GM12878 (cell line): Measurements from ENCODE around the gene RACGAP1. TPM values are rescaled to one million over a fixed set of nuclear protein-coding genes. Genes with fewer than 3 reads are reported as not detected.

Experiments
- ATAC-seq: fragments of 200-7000 bp; cut with Tn5 transposase; 3 replicates; pipeline ENCODE4 v1.9.1; 2020; ENCODE audit warnings: mild to moderate bottlenecking, moderate library complexity
- BruUV-seq: library from RNA; stranded (reverse); fragments of 400-500 nt; replicated peaks from 2 replicates; lab custom pipeline; 2021; lab: Mats Ljungman, UMichigan
- CTCF ChIA-PET: fragments of 300-600 bp; sonication (Branson Sonifier 250); formaldehyde crosslinking; extraction: SDS; loops from one replicate; lab custom pipeline; 2021; ENCODE audit warnings: inconsistent platforms; lab: Yijun Ruan, JAX
- POLR2A ChIA-PET: fragments of 350-600 bp; formaldehyde crosslinking; extraction: SDS; loops from one replicate; lab custom pipeline; 2021; ENCODE audit warnings: inconsistent platforms; lab: Charles Lee
- RAD21 ChIA-PET: fragments of 300-600 bp; sonication (Branson Sonifier 250); formaldehyde crosslinking; loops from one replicate; lab custom pipeline; 2023; ENCODE audit warnings: antibody characterized with exemption; ENCODE audit not compliant: unreplicated experiment; lab: Charles Lee
- SMC1A ChIA-PET: fragments of 300-600 bp; sonication (Branson Sonifier 250); formaldehyde crosslinking; loops from one replicate; lab custom pipeline; 2023; ENCODE audit not compliant: unreplicated experiment, uncharacterized antibody; lab: Charles Lee
- DNase-seq: peaks from one replicate; pipeline ENCODE4 v3.0.0-alpha.2; 2011; ENCODE audit warnings: low read depth, low spot score
- FAIRE-seq: peaks from 3 replicates; lab custom pipeline; 2011; peaks lifted over from hg19 to GRCh38; lab: Jason Lieb, UNC
- H2AFZ ChIP-seq: 2 replicates; pipeline ENCODE4 v1.6.0; 2011; ENCODE audit warnings: low read depth, low read length, control low read depth; ENCODE audit not compliant: control insufficient read depth
- H3K27ac ChIP-seq: 2 replicates; pipeline ENCODE4 v1.5.1; 2011; ENCODE audit warnings: control low read depth; ENCODE audit not compliant: control insufficient read depth, insufficient read depth
- H3K27me3 ChIP-seq, 2 experiments: replicated peaks in 1 of 2; 2 replicates each; pipeline versions ENCODE4 v1.6.0 to v1.6.1; 2011; ENCODE audit warnings: low read length in 1 of 2; ENCODE audit not compliant: control insufficient read depth in 2 of 2, insufficient read depth in 2 of 2
- H3K36me3 ChIP-seq, 2 experiments: 2 replicates each; pipeline ENCODE4 v1.5.1; 2011; ENCODE audit warnings: low read length in 1 of 2; ENCODE audit not compliant: control insufficient read depth in 2 of 2, insufficient read depth in 2 of 2
- H3K4me1 ChIP-seq: 2 replicates; pipeline ENCODE4 v1.6.1; 2011; ENCODE audit warnings: mild to moderate bottlenecking, low read length, moderate library complexity, mixed read lengths; ENCODE audit not compliant: control insufficient read depth, insufficient read depth
- H3K4me2 ChIP-seq: 2 replicates; pipeline ENCODE4 v1.6.0; 2011; ENCODE audit warnings: control low read depth; ENCODE audit not compliant: control insufficient read depth, insufficient read depth
- H3K4me3 ChIP-seq: fragments of 200-600 bp; sonication (generic); 2 replicates; pipeline ENCODE4 v1.5.1; 2016
- H3K79me2 ChIP-seq: 2 replicates; pipeline ENCODE4 v1.6.0; 2011; ENCODE audit warnings: low read length; ENCODE audit not compliant: control insufficient read depth, insufficient read depth
- H3K9ac ChIP-seq: 2 replicates; pipeline ENCODE4 v1.8.0; 2011; ENCODE audit warnings: low read length, control low read depth, mixed read lengths; ENCODE audit not compliant: control insufficient read depth, insufficient read depth
- H3K9me3 ChIP-seq: replicated peaks from 3 replicates; pipeline ENCODE4 v1.5.1; 2011; ENCODE audit warnings: mild to moderate bottlenecking, low read length; ENCODE audit not compliant: control insufficient read depth, insufficient read depth
- H4K20me1 ChIP-seq: 2 replicates; pipeline ENCODE4 v1.6.0; 2011; ENCODE audit not compliant: control insufficient read depth, insufficient read depth
- PBX3 ChIP-seq: IDR thresholded peaks from 2 replicates; pipeline ENCODE4 v1.6.1; 2011; ENCODE audit warnings: mild to moderate bottlenecking, low read depth, low read length, moderate library complexity; ENCODE audit not compliant: insufficient replicate concordance
- WGBS: methylation state at CpG from one replicate; pipeline ENCODE4 v1.1.6; 2016; ENCODE audit warnings: low lambda C conversion rate; ENCODE audit not compliant: insufficient replicate concordance, insufficient coverage; ENCODE audit errors: missing lambda C conversion rate; 5-methylcytosine and 5-hydroxymethylcytosine counted together
- in situ Hi-C: fragments of 300-500 bp; cut with MboI; formaldehyde crosslinking; loops from 9 replicates; pipeline ENCODE4 v1.14.3; 2018; ENCODE audit warnings: mixed read lengths
- intact Hi-C: fragments of 100-400 bp; cut with micrococcal nuclease; formaldehyde crosslinking; loops from one replicate; pipeline ENCODE4 v1.14.2; 2022; ENCODE audit not compliant: unreplicated experiment
- polyA plus RNA-seq, 11 experiments: library from polyadenylated mRNA; depleted of rRNA in 4 of 11; unstranded in 6 of 11; stranded (reverse) in 5 of 11; fragments of >200 nt; fragmentation: Nextera tagmentation in 4 of 11; fragmentation: Illumina TruSeq in 1 of 11; extraction: Ambion mirVana in 4 of 11; extraction: Trizol in 1 of 11; gene quantifications; 1 replicate in 1 of 11; 2 replicates in 10 of 11; pipeline versions ENCODE4 v1.2.1 to v1.2.3, GENCODE V29; 2011 to 2016; ENCODE audit warnings: inconsistent platforms in 2 of 11, missing spikeins in 2 of 11, low read depth in 1 of 11
- total RNA-seq, 4 experiments: library from RNA; depleted of rRNA in 3 of 4; stranded (reverse); fragments of >200 nt in 3 of 4; fragmentation: Illumina TruSeq in 1 of 4; extraction: Trizol in 1 of 4; gene quantifications; 2 replicates each; pipeline versions ENCODE4 v1.2.1 to v1.2.3, GENCODE V29; 2013 to 2021
- TF ChIP-seq, protein P1 (sequence below): IDR thresholded peaks from 2 replicates; pipeline ENCODE4 v1.6.1; 2012; ENCODE audit warnings: low read depth, low read length, improper control_type of control experiment

The RACGAP1 gene
- total and polyA plus RNA-seq, 10 of the 15 experiments (the other 5 are each of a cell fraction or from before 2014, with no cell fraction given) = 32.4 to 87.9 (median 76.2) TPM

- in situ Hi-C loops (no loop called here), intact Hi-C loops (no loop called here)
- H3K79me2 ChIP-seq = peaks cover 53% of the 10 kb centered on the region
- no peak for FAIRE-seq
- BruUV-seq = TSS peak; percentile 61
- no peaks in the 10 kb centered on the region for H4K20me1 ChIP-seq
- H3K4me3 ChIP-seq = peak overlapping the region; percentile 96
- peak overlapping the region; percentile 91 for H2AFZ ChIP-seq
- H3K9ac ChIP-seq = peak overlapping the region; percentile 91
- H3K27ac ChIP-seq = peak overlapping the region; percentile 71
- H3K27me3 ChIP-seq = no peaks in the 10 kb centered on the region
- CTCF ChIA-PET = interaction anchor here (1.2 to 15.2 kb wide), 10 partner anchors 9 to 677 kb away, joined by 3 to 114 read pairs (median 5); partner anchors contain the start of genes COX14 and SMARCD1
- TF ChIP-seq PBX3 = peak; percentile 24
- TF ChIP-seq, protein P1, sequence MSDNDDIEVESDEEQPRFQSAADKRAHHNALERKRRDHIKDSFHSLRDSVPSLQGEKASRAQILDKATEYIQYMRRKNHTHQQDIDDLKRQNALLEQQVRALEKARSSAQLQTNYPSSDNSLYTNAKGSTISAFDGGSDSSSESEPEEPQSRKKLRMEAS = no peak
- TF ChIP-seq, all 136 proteins: peak for 1
- no peaks in the 10 kb centered on the region; a peak in 1 of 4 replicates for H3K36me3 ChIP-seq
- no peaks in the 10 kb centered on the region for H3K9me3 ChIP-seq
- ATAC-seq (peak; percentile 56), DNase-seq (no peak)
- H3K4me1 ChIP-seq = 0 out of 2 replicates have a peak, but pooled peaks cover 3% of the 10 kb centered on the region
- H3K4me2 ChIP-seq = peak overlapping the region; percentile 58
- ChIA-PET SMC1A (interaction anchor here (1.0 to 1.6 kb wide), 5 partner anchors 9 to 88 kb away, joined by 3 to 7 read pairs (median 3); partner anchors contain the start of gene COX14), POLR2A (interaction anchor here (0.6 to 1.9 kb wide), 5 partner anchors 15 to 142 kb away, joined by 4 to 10 read pairs (median 5); partner anchors contain the start of genes CERS5 and COX14), RAD21 (interaction anchor here (0.6 to 1.5 kb wide), 4 partner anchors 31 to 60 kb away, joined by 3 to 8 read pairs (median 3); partner anchors contain the start of gene SMARCD1)
- under 1% methylated on average over 16 of the region's 16 CpGs for WGBS
These were observed 498 bp downstream of the RACGAP1 start for GRCh38 chr12:50024805-50025186.
